HPDE6-E6E7 (cell line): ENCODE results near the gene CAMTA1.

Experiments used
- DNase-seq: peaks from one replicate; pipeline ENCODE4 v3.0.0; 2011; ENCODE audit warnings: missing footprints; ENCODE audit errors: extremely low spot score

Gene CAMTA1

DNA sequence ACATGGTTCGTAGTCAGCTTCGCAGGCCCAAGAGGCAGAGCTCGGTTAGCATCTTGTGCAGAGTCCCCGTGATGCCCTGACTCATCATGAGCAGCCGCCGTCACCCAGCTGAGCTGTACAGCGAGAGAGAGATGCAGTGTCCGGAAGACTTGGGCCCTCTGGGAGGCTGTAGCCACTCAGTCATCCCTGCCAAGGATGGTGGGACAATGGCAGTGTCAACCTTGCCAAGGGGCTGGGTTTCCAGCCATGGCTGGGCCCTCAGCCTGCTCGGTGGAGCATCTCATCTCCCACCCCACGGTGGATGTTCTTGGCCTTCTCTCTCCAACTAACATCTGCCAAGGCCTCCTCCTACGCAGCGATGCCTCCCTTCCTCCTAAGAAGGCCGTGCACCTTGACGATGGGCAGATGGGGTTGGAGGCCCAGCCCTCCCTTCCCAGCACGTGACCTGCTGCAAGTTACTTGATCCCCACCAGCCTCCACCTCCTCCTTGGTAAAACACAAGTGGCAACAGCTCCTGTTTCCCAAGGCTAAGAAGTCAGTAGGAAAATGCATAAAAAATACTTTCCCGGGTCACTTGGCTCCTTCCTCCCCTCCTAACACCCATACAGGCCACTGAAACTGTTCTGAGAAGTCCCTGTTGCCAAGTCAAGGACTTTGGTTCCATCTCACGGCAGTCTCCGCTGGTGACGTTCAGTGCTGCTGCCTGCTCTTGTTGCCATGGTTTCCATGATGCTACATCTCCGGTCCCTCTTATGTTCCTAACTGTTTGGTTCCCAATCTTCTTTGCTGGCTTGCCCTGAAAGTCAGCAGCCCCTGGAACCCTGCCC, 601.2 kb downstream of the CAMTA1 start:
- DNase-seq: no peak

DNA sequence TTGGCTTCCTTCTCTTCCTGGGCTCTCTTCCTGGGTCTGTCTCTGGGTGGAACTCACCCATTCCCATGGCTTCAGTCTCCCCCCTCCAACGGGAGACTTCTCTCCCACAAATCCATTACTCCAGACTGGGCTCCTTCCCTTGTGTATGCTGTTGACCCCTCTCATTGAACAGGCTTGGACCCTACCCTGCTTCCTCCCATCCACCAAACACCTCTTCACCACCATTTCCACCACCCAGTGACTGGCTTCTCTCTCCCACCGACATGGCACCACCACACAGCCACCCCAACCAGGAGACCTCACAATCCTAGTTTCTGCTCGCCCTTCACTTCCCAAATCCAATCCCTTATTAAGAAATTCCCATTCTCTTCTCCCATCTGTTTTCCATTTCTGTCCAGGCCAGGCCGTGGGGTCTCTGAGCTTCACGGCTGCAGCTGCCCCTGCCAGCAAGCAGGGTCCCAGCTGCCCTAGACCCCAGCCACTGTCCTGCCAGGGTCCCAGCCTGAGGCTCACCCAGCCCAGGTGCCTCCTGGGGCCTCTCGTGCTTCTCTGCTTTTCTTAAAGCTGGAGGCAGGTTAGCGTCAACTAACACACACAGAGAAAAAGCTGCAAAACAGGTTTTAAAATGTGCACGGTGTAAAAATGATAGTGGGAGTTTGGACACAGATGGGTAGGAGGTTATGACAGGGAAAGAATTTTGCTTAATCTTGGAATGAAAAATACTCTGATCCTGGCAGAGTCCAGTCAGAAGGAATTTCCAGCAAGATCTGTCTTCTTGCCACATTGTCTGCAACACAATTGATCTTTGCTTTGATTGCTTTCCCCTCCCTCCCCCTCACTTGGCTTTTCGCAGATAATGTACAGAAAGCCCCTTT, 602.0 kb downstream of the CAMTA1 start:
- no peak for DNase-seq

DNA sequence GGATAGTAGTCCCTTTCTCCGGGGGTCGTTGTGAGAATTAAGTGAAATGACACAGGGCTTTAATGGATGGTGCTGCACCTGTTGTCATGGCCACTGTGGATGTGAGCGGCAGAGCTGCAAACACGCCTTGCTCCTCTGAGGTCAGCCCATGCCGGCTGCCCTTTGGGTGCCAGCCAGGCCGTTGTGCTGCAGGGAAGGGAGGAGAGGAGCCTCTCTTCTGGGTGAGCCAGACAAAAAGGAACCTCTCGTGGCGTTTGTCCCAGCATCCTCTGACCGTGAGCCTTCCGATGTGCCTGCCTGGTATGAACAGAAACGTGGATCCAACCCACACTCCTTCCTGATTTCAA, 602.9 kb downstream of the CAMTA1 start:
- DNase-seq: no peak

- DNase-seq: no peak
Observed at GRCh38 chr1:7388488-7389185, 603.4 kb downstream of the CAMTA1 start.

GRCh38 chr1:7389201-7389905, 604.1 kb downstream of the CAMTA1 start:
- no peak for DNase-seq

- no peak for DNase-seq
Observed at GRCh38 chr1:7389906-7390603, 604.8 kb downstream of the CAMTA1 start.

DNA sequence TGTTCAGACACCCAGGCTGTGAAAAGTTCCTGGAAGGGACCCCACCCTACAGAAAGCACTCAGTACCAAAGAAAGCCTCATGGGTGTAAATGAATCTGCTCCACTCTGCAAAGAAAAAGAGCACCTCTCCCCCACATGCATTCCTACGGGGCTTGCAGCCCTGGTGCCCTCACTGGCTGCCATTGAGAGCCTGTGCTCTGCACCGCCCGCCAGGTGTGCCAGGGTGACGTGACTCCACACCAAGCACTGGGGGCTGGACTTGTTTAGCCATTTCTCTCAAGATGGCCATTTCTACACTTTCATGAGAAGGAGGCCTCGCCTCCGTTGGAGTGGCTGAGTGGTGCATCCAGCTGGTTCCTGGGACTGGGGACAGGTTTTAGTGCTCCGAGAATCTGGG, 605.3 kb downstream of the CAMTA1 start:
- no peak for DNase-seq

DNA sequence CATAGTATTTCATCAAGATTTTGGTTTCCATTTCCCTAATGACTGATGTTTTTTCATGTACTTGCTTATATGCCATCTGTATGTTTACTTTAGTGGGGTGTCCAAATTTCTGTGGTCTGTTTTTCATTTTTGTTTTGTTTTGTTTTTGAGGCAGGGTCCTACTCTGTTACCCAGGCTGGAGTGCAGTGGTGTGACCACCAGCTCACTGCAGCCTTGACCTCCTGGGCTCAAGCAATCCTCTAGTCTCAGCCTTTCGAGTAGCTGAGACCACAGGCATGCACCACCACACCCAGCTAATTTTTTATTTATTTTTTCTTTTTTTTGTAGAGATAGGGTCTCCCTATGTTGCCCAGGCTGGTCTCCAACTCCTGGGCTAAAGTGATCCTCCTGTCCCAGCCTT, 607.9 kb downstream of the CAMTA1 start:
- DNase-seq: no peak

GRCh38 chr1:7395251-7395650, 610.0 kb downstream of the CAMTA1 start:
- DNase-seq: no peak

DNA sequence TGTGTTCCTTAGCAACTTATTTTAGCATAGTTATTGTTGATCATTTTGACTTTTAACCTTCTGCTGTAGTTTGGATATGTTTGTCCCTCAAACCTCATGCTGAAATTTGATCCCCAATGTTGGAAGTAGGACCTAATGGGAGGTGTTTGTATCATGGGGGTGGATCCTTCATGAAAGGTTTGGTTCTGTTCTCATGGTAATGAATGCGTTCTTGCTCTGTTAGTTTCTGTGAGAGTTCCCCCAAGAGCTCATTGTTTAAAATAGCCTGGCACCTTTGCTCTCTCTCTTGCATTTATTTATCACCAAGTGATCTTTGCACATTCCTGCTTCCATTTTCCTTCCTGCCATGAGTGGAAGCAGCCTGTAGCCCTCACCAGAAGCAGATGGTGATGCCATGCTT, 613.7 kb downstream of the CAMTA1 start:
- DNase-seq: no peak

GRCh38 chr1:7399514-7400125, 614.4 kb downstream of the CAMTA1 start:
- no peak for DNase-seq

DNA sequence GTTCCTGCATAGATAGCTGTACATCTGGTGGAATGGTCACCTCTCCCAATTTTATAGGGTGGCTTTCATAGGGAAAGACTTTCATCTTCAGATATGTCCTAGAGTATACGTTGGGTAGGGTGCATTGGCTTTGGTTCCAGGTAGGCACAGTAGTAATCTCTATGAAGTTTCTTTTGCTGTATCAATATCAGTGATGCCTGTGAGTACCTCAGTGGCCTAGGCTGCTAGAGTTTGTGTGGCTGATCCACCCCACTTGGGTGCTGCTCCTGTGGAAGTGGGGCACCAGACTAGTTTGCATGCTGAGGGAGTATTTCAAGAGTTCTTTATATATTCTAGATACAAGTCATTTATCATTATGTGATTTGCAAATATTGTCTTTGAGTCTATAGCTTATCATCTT, 615.3 kb downstream of the CAMTA1 start:
- no peak for DNase-seq

- peak; percentile 98 for DNase-seq
Observed at GRCh38 chr1:7401814-7402547, 616.7 kb downstream of the CAMTA1 start.

DNA sequence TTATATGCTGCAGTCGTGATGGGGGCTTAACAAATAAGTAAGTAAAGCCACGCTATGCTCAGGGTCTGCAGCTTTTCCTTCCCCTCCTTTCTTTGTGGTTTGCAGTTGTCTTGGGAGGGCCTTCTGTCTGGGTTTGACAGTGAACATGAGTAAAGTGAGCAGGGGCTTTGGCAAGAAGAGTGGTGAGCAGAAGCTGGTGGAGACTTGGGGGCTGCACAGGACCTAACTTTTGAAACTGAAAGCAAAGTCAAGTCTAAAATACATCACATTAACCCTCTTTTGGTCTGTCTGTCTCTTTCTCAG, 617.2 kb downstream of the CAMTA1 start:
- no peak for DNase-seq

DNA sequence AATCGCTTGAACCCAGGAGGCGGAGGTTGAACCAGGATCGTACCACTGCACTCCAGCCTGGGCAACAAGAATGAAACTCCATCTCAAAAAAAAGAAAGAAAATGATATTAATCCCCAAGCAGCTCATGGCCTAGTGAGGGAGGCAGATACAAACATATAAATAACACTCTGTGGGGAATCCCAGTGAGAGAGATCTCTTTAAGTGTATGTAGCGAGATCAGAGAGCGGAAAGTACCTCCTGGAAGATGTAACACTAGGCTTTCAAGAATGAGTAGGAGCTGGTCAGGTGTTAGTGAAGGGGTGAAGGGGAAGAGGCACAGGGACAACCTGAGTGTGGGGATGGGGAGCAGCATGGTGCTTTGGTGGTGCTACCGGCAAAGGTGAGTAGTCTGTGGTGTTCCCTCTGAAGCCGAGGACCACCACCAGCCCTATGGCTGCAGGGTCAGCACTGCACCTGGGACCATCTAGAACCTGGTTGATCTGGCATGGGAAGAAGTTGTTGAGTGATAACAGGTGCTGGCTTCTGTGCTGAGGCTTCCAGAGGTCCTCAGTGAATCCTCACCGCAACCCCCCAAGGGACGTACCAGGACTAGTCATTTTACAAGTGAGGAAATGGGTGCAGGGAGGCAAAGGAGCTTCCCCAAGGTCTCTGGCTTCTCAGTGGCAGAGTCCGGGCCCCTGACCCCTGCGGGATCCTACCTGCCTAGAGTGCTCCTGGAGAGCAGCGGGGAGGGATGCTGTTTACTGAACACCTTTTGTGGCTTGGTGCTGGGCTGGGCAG, 618.2 kb downstream of the CAMTA1 start:
- no peak for DNase-seq

DNA sequence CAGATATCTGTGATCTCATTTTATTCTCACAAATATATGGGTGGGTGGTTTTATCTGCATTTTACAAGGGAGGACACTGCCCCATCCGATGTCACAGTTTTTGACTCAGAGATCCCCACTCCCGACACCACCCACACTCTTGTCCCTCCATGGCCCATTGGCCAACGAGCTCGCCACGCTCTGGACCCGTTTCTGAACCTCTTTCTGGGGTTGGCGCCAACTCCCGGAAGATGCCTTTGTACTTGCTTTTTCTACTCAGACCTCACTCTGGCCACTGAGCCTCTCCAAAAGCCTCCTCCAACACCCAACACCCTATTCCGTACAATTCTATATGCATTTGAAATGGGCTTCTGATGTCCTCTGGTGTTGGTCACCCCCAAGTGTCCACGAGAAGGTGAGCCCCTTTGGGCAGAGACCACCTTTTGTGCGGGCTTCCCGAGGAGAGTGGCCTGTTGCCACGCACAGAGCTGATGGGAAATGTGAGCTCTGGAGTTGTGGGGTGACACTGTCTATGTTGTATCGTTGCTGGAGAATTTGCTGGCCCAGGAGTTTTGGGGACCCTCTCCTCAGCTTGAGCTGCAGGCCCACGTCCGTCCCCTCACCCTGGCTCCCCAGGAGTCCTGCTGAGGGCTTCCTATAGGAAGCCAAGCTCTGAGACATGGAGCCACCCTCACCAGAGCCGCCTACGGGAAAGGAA, 618.9 kb downstream of the CAMTA1 start:
- no peak for DNase-seq

GRCh38 chr1:7405844-7406500, 620.7 kb downstream of the CAMTA1 start:
- no peak for DNase-seq
